PC-3 (cell line): ENCODE measurements around the gene R3HDML. TPM values are rescaled to one million over a fixed set of nuclear protein-coding genes. Genes with fewer than 3 reads are reported as not detected.
"Not testable (repeated sequence)": the region's sequence is repeated elsewhere in the genome, so short reads cannot be mapped to it uniquely, and the experiment has no call there.

Experiments
- ATAC-seq: fragments of 200-7000 bp; cut with Tn5 transposase; 2 replicates; pipeline ENCODE4 v1.9.1; 2020; ENCODE audit warnings: mild to moderate bottlenecking, moderate library complexity
- BruUV-seq: library from RNA; stranded (reverse); fragments of 400-500 nt; replicated peaks from 2 replicates; lab custom pipeline; 2021; lab: Mats Ljungman, UMichigan
- CTCF ChIA-PET: fragments of 300-600 bp; sonication (Branson Sonifier 250); formaldehyde crosslinking; loops from one replicate; lab custom pipeline; 2022; ENCODE audit warnings: antibody characterized with exemption; lab: Charles Lee
- POLR2A ChIA-PET: fragments of 300-600 bp; sonication (Branson Sonifier 250); formaldehyde crosslinking; loops from one replicate; lab custom pipeline; 2022; ENCODE audit warnings: antibody characterized with exemption; ENCODE audit not compliant: unreplicated experiment; lab: Charles Lee
- DNase-seq: peaks from one replicate; pipeline ENCODE4 v3.0.0-alpha.2; 2015
- H2AFZ ChIP-seq: fragments of 300-600 bp; sonication (generic); 2 replicates; pipeline ENCODE4 v1.6.0; 2016; ENCODE audit warnings: antibody characterized with exemption, low read length
- H3F3A ChIP-seq: fragments of 300-600 bp; sonication (generic); one replicate; pipeline ENCODE4 v1.6.0; 2017; ENCODE audit warnings: antibody characterized with exemption, low read length, control low read depth, mild to moderate bottlenecking; ENCODE audit not compliant: unreplicated experiment
- H3K27ac ChIP-seq: fragments of 300-600 bp; sonication (generic); 2 replicates; pipeline ENCODE4 v1.5.1; 2016; ENCODE audit warnings: mild to moderate bottlenecking, low read length
- H3K27me3 ChIP-seq: fragments of 300-600 bp; sonication (generic); 2 replicates; pipeline ENCODE4 v1.6.1; 2016; ENCODE audit warnings: low read length, mixed read lengths
- H3K36me3 ChIP-seq: fragments of 300-600 bp; sonication (generic); 2 replicates; pipeline ENCODE4 v1.6.1; 2016; ENCODE audit warnings: low read depth, mixed run types, low read length, mixed read lengths
- H3K4me1 ChIP-seq: fragments of 300-600 bp; sonication (generic); 2 replicates; pipeline ENCODE4 v1.5.1; 2016; ENCODE audit warnings: low read length; ENCODE audit not compliant: insufficient read depth
- H3K4me2 ChIP-seq: fragments of 300-600 bp; sonication (generic); 2 replicates; pipeline ENCODE4 v1.6.0; 2016; ENCODE audit warnings: low read length
- H3K4me3 ChIP-seq: fragments of 300-600 bp; sonication (generic); 2 replicates; pipeline ENCODE4 v1.5.1; 2016; ENCODE audit warnings: mild to moderate bottlenecking, low read length, mixed read lengths
- H3K79me2 ChIP-seq: fragments of 300-600 bp; sonication (generic); 2 replicates; pipeline ENCODE4 v1.6.1; 2017; ENCODE audit warnings: low read length, mixed read lengths
- H3K9ac ChIP-seq: fragments of 300-600 bp; sonication (generic); 2 replicates; pipeline ENCODE4 v1.6.0; 2016; ENCODE audit warnings: mild to moderate bottlenecking, low read length
- H3K9me2 ChIP-seq: fragments of 300-600 bp; sonication (generic); replicated peaks from 2 replicates; pipeline ENCODE4 v1.6.1; 2016; ENCODE audit warnings: mixed run types, low read length, mixed read lengths
- H3K9me3 ChIP-seq: fragments of 300-600 bp; sonication (generic); 2 replicates; pipeline ENCODE4 v1.6.1; 2016; ENCODE audit warnings: low read length, mixed read lengths
- H4K20me1 ChIP-seq: fragments of 300-600 bp; sonication (generic); 2 replicates; pipeline ENCODE4 v1.6.1; 2016; ENCODE audit warnings: low read length, mixed read lengths
- CTCF ChIP-seq: fragments of 300-600 bp; sonication (generic); conservative IDR thresholded peaks from 2 replicates; pipeline ENCODE4 v1.5.1; 2017; ENCODE audit warnings: antibody characterized with exemption, low read depth, mild to moderate bottlenecking, low read length
- EZH2 ChIP-seq: fragments of 300-600 bp; sonication (generic); IDR thresholded peaks from one replicate; pipeline ENCODE4 v1.6.1; 2017; ENCODE audit warnings: antibody characterized with exemption, mild to moderate bottlenecking, low read length; ENCODE audit not compliant: unreplicated experiment
- EZH2phosphoT487 ChIP-seq: fragments of 300-600 bp; sonication (generic); IDR thresholded peaks from 2 replicates; pipeline ENCODE4 v1.6.1; 2018; ENCODE audit warnings: mild to moderate bottlenecking, antibody characterized with exemption, low read length, borderline replicate concordance
- intact Hi-C: fragments of 100-400 bp; cut with micrococcal nuclease; formaldehyde crosslinking; loops from 2 replicates; pipeline ENCODE4 v1.9.0; 2023
- total RNA-seq: library from RNA; depleted of rRNA; stranded (reverse); fragments of >200 nt; gene quantifications from 2 replicates; pipeline ENCODE4 v1.2.3, GENCODE V29; 2014

R3HDML gene
- total RNA-seq, 1 experiment from 2014 or later, result not detected

DNA sequence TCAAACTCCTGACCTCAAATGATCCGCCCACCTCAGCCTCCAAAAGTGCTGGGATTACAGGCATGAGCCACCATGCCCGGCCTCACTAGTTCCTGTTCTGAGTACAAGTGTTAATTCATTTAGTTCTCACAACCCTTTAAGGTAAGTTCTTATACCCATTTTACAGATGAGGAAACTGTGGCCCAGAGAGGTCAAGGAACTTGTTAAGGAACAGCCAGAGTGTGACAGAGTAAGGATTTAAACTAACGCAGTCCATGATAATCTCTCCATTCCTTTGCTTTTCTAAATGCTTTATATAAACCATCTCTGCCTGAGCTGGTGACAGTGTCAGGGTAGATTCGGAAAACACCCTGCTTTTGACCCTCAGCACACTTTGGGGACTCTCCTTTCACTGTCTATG, 39.1 kb upstream of the R3HDML start:
- no peak overlapping the region for H2AFZ ChIP-seq
- DNase-seq (no peak), ATAC-seq (no peak)
- intact Hi-C loops, result no loop called here
- H3K9ac ChIP-seq, result no peak overlapping the region
- no peaks in the 10 kb centered on the region for H3K36me3 ChIP-seq
- H3K4me2 ChIP-seq, result no peak overlapping the region
- H4K20me1 ChIP-seq, result no peaks in the 10 kb centered on the region
- no peak overlapping the region for H3K27ac ChIP-seq
- H3K79me2 ChIP-seq, result no peaks in the 10 kb centered on the region
- no peaks in the 10 kb centered on the region for H3K9me2 ChIP-seq
- no peaks in the 10 kb centered on the region for H3K9me3 ChIP-seq
- POLR2A ChIA-PET, result no interaction called here
- no peaks in the 10 kb centered on the region for H3K27me3 ChIP-seq
- H3K4me3 ChIP-seq, result no peak overlapping the region
- CTCF ChIA-PET, result no interaction called here
- TF ChIP-seq EZH2phosphoT487 (no peak), CTCF (no peak), EZH2 (no peak)
- no peaks in the 10 kb centered on the region for H3F3A ChIP-seq
- no TSS peak for BruUV-seq
- no peaks in the 10 kb centered on the region for H3K4me1 ChIP-seq

DNA sequence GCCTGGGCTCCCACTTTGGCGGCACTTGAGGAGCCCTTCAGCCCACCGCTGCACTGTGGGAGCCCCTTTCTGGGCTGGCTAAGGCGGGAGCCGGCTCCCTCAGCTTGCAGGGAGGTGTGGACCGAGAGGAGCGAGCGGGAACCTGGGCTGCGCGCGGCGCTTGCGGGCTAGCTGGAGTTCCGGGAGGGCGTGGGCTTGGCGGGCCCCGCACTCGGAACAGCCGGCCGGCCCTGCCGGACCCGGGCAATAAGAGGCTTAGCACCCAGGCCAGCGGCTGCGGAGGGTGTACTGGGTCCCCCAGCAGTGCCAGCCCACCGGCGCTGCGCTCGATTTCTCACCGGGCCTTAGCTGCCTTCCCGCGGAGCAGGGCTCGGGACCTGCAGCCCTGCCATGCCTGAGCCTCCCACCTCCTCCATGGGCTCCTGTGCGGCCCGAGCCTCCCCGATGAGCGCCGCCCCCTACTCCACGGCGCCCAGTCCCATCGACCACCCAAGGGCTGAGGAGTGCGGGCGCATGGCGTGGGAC, 37.8 kb upstream of the R3HDML start:
- H3K4me3 ChIP-seq, CTCF ChIA-PET, ATAC-seq, H3K9me3 ChIP-seq, H3K27me3 ChIP-seq, H3K27ac ChIP-seq, POLR2A ChIA-PET, H3K79me2 ChIP-seq, H3K36me3 ChIP-seq, H3K9ac ChIP-seq, H2AFZ ChIP-seq, BruUV-seq, H3K4me2 ChIP-seq, H3K9me2 ChIP-seq, H4K20me1 ChIP-seq, H3K4me1 ChIP-seq, DNase-seq, H3F3A ChIP-seq, intact Hi-C loops: not testable (repeated sequence)

DNA sequence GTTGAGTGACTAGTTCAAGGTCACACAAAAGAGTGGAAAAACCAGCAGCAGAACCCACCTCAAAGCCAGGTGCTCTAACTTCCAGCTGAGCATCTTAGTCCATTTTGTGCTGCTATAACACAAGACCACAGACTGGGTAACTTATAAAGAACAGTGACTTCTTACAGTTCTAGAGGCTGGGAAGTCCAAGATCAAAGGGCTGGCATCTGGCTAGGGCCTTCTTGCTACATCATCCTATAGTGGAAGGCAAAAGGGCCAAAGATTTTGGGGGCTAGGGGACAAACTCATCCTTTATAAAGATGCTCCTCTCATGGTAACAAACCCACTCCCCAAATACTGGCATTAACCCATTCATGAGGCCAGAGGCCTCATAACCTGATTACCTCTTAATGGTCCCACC, 35.6 kb upstream of the R3HDML start:
- no peaks in the 10 kb centered on the region for H3K9me2 ChIP-seq
- no peaks in the 10 kb centered on the region for H4K20me1 ChIP-seq
- H3K27ac ChIP-seq, result no peak overlapping the region
- H3K79me2 ChIP-seq, result no peaks in the 10 kb centered on the region
- no peaks in the 10 kb centered on the region for H3K36me3 ChIP-seq
- no peak overlapping the region for H3K4me2 ChIP-seq
- H3K9me3 ChIP-seq, result no peaks in the 10 kb centered on the region
- H2AFZ ChIP-seq, result no peak overlapping the region
- no TSS peak for BruUV-seq
- no peak for TF ChIP-seq CTCF
- no peak for TF ChIP-seq EZH2phosphoT487
- TF ChIP-seq EZH2, result no peak
- H3K27me3 ChIP-seq, result no peaks in the 10 kb centered on the region
- ChIA-PET POLR2A (no interaction called here), CTCF (no interaction called here)
- ATAC-seq, result no peak
- H3K4me3 ChIP-seq, result no peak overlapping the region
- DNase-seq, result no peak
- H3K4me1 ChIP-seq, result no peaks in the 10 kb centered on the region
- intact Hi-C loops, result no loop called here
- no peak overlapping the region for H3K9ac ChIP-seq
- H3F3A ChIP-seq, result no peaks in the 10 kb centered on the region
